Right cardiac atrium (tissue), 5 donors: ENCODE results near the gene BMP3. TPM values are rescaled to one million over a fixed set of nuclear protein-coding genes. Genes with fewer than 3 reads are reported as not detected.

Experiments
- polyA plus RNA-seq: library from polyadenylated mRNA; stranded (reverse); fragments of 200-250 nt; gene quantifications from one replicate; pipeline ENCODE4 v1.2.3, GENCODE V29; 2013
- total RNA-seq, 4 donors: library from RNA; stranded (reverse); fragmentation: NEBNext Ultra II Directional; extraction: Animal tissue kit (Norgen Biotek cat#: 25700); gene quantifications; one replicate each; pipeline ENCODE4 v1.2.1, GENCODE V29; 2021
- donor health status: healthy with polysubstance abuse.
- donor health status: DM: no; HTN: yes; CAD: no.
- donor health status: DM: no; HTN: no; CAD: no.
- donor health status: DM: no; HTN: yes; CAD: no; lungs with severe emphysema.
- donor health status: DM: yes; HTN: yes; CAD: no.

The BMP3 gene
- total and polyA plus RNA-seq, 5 donors, result 0.02 TPM; not detected in 4

Other genes starting within 250 kb of the BMP3 start
- 10 to 100 TPM in 2 of 4 donors, 1 to 10 TPM in 2; 4.5 to 20.4 (median 13.1) TPM for gene PRKG2, start 184.5 kb downstream of the BMP3 start, total RNA-seq
- gene PRKG2, start 184.5 kb downstream of the BMP3 start, polyA plus RNA-seq, result 6.0 TPM